DOHH2 (cell line): ENCODE measurements around the gene PROK1.

ENCODE experiments used
- CTCF ChIP-seq: fragments of 200-600 bp; sonication (generic); IDR thresholded peaks from one replicate; pipeline ENCODE4 v1.5.1; 2014; ENCODE audit warnings: antibody characterized with exemption, mild to moderate bottlenecking, low read depth, low read length; ENCODE audit not compliant: poor library complexity, severe bottlenecking
- EZH2phosphoT487 ChIP-seq: fragments of 200-600 bp; sonication (generic); IDR thresholded peaks from 2 replicates; pipeline ENCODE4 v1.6.1; 2017; ENCODE audit warnings: borderline replicate concordance, mild to moderate bottlenecking, antibody characterized with exemption, low read length, moderate library complexity, mixed read lengths

DNA sequence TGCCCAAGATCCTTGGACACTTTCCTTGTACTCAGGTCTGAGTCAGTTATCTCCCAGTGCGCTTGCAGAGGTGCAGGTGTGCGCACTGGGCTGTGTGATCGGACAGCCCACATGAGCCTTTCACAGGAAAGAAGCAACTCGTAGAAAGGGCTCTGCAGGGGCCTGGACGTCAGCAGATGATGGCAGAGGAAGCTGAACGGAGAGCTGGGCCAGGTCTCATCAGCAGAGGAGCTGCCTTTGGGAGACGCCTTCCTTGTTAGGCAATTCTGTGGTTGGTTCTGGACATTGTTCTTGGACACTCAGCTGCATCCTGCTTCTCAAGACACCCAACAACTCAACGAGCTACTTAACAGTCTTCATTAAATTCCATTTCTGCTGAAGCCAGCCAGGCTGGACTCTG, 7.5 kb upstream of the PROK1 start:
- TF ChIP-seq CTCF (no peak), EZH2phosphoT487 (no peak)
